HG03039 (cell line): ENCODE measurements around the gene TH.

ENCODE experiments used
- ATAC-seq: cut with Tn5 transposase; IDR thresholded peaks from one replicate; pipeline ENCODE4 v1.9.1; 2021; ENCODE audit warnings: mild to moderate bottlenecking, moderate library complexity; ENCODE audit not compliant: unreplicated experiment

The TH gene

GRCh38 chr11:2171591-2172003 lies at the start of gene TH:
TH (minus strand) TSS chr11:2171815; CDS start chr11:2171786, 29 bp downstream.
- no peak for ATAC-seq

- no peak for ATAC-seq
Observed at GRCh38 chr11:2221024-2221423, 49.4 kb upstream of the TH start.

- no peak for ATAC-seq
Observed at GRCh38 chr11:2220173-2220771, 48.7 kb upstream of the TH start.

- ATAC-seq, result no peak
Observed at GRCh38 chr11:2219318-2220017, 47.9 kb upstream of the TH start.

GRCh38 chr11:2218031-2218633 lies 46.5 kb upstream of the TH start:
- ATAC-seq, result no peak

GRCh38 chr11:2217211-2218030 lies 45.8 kb upstream of the TH start:
- ATAC-seq, result no peak

- ATAC-seq, result no peak
Observed at GRCh38 chr11:2216400-2217064, 44.9 kb upstream of the TH start.

- ATAC-seq, result no peak
Observed at GRCh38 chr11:2215561-2216399, 44.2 kb upstream of the TH start.

- no peak for ATAC-seq
Observed at GRCh38 chr11:2215230-2215560, 43.6 kb upstream of the TH start.

- ATAC-seq, result no peak
Observed at GRCh38 chr11:2214527-2215229, 43.1 kb upstream of the TH start.

GRCh38 chr11:2213890-2214526 lies 42.4 kb upstream of the TH start:
- ATAC-seq, result no peak

GRCh38 chr11:2213384-2213842 lies 41.8 kb upstream of the TH start:
- no peak for ATAC-seq

- no peak for ATAC-seq
Observed at GRCh38 chr11:2212411-2213251, 41.0 kb upstream of the TH start.

- no peak for ATAC-seq
Observed at GRCh38 chr11:2211113-2211971, 39.7 kb upstream of the TH start.

GRCh38 chr11:2210366-2211112 lies 38.9 kb upstream of the TH start:
- no peak for ATAC-seq

- no peak for ATAC-seq
Observed at GRCh38 chr11:2209900-2210321, 38.3 kb upstream of the TH start.
